SU-DHL-6 (cell line): Measurements from ENCODE around the gene VDR.

Experiments
- EZH2phosphoT487 ChIP-seq: fragments of 200-600 bp; sonication (generic), shearing (Covaris generic); conservative IDR thresholded peaks from 2 replicates; pipeline ENCODE4 v1.6.1; 2018; ENCODE audit warnings: mild to moderate bottlenecking, antibody characterized with exemption, low read length, moderate library complexity, mixed read lengths
- TF ChIP-seq, protein P1 (sequence below): fragments of 200-600 bp; sonication (generic); IDR thresholded peaks from one replicate; pipeline ENCODE4 v1.5.1; 2017; ENCODE audit warnings: antibody characterized with exemption, mild to moderate bottlenecking, low read length, moderate library complexity; ENCODE audit not compliant: insufficient read depth, poor library complexity, severe bottlenecking

DNA sequence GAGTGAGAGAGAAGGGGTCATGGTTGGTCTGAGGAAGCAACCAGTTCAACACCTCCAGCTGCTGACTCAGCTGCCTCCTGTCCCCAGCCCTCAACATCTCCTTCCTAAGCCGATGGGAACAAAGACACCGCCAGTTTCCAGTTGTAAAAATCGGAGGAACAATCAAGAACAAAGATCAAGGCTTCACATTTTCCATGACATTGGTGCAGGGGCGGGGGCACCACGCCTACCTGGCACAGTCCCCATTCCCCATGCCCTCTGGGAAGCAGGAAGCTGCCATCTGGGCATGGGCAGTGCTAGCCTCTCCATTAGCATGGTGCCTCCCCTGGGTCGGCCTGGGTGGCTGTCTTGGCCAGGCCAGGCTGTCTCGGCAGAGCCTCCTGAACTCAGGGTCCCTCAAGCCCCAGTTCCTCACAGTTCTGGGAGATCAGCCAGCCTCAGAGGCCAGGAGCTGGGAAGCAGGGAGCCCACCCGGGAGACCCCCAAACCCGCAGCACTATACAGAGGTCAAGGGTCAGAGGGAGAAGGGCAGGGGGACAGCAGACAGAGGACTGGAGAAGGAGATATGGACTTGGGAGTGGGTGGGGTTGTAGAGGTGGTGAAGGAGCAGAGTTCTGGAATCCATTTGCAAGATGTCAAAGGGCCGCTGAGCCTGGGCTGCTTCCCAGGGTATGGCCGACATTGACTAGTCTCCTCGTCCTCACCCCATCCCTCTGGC, 39.0 kb upstream of the VDR start:
- TF ChIP-seq, protein P1, sequence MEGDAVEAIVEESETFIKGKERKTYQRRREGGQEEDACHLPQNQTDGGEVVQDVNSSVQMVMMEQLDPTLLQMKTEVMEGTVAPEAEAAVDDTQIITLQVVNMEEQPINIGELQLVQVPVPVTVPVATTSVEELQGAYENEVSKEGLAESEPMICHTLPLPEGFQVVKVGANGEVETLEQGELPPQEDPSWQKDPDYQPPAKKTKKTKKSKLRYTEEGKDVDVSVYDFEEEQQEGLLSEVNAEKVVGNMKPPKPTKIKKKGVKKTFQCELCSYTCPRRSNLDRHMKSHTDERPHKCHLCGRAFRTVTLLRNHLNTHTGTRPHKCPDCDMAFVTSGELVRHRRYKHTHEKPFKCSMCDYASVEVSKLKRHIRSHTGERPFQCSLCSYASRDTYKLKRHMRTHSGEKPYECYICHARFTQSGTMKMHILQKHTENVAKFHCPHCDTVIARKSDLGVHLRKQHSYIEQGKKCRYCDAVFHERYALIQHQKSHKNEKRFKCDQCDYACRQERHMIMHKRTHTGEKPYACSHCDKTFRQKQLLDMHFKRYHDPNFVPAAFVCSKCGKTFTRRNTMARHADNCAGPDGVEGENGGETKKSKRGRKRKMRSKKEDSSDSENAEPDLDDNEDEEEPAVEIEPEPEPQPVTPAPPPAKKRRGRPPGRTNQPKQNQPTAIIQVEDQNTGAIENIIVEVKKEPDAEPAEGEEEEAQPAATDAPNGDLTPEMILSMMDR: no peak
- TF ChIP-seq EZH2phosphoT487: no peak
